Measurements from ENCODE around the gene ANKRD13B.
A peak's percentile ranks its signal among the peaks of the same experiment; 100 is the strongest.
"Not testable (repeated sequence)": the region's sequence is repeated elsewhere in the genome, so short reads cannot be mapped to it uniquely, and the experiment has no call there.

ANKRD13B gene

GRCh38 chr17:29640413-29640812, 47.5 kb downstream of the ANKRD13B start:
- Mint-ChIP-seq H3K36me3 (peaks cover 15% of the 10 kb centered on the region), H3K9me3 (no peaks in the 10 kb centered on the region), H3K27me3 (no peaks in the 10 kb centered on the region), H3K27ac (peak overlapping the region; percentile 85), H3K4me1 (peaks cover 13% of the 10 kb centered on the region), H3K4me3 (no peak overlapping the region)
- ATAC-seq (ENCODE audit: low read depth) (no peak), DNase-seq (ENCODE audit: low spot score in 2 of 2) (no peak)

DNA sequence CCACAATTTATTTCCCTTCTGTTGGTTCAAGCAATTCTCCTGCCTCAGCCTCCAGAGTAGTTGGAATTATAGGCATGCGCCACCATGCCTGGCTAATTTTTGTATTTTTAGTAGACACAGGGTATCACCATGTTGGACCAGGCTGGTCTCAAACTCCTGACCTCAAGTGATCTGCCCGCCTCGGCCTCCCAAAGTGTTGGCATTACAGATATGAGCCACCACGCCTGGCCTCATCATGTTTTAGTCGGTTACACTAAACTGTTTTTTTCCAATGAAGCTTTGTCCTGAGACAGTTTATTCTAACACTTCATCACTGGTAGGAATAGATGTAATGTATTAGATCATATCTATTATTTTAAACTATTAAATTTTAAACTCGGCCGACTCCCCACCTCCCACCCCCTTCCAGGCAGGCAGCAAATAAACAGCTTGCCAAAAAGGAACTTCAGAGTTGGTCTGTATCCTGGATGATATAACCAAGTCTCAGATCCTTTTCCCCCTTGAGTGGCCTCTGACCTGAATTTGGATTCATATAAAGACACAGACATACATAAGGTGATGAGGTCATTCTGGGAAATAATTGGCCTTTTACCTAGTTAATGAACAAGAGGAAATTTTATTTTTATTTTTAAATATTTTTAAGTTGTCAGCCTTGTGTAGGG, 48.2 kb downstream of the ANKRD13B start:
- H3K27me3 Mint-ChIP-seq: no peaks in the 10 kb centered on the region
- ATAC-seq (ENCODE audit: low read depth) (no peak), DNase-seq (ENCODE audit: low spot score in 2 of 2) (no peak)
- H3K36me3 Mint-ChIP-seq: peaks cover 15% of the 10 kb centered on the region
- H3K4me1 Mint-ChIP-seq: peaks cover 13% of the 10 kb centered on the region
- no peak overlapping the region for H3K4me3 Mint-ChIP-seq
- no peak overlapping the region for H3K27ac Mint-ChIP-seq
- H3K9me3 Mint-ChIP-seq: no peaks in the 10 kb centered on the region

DNA sequence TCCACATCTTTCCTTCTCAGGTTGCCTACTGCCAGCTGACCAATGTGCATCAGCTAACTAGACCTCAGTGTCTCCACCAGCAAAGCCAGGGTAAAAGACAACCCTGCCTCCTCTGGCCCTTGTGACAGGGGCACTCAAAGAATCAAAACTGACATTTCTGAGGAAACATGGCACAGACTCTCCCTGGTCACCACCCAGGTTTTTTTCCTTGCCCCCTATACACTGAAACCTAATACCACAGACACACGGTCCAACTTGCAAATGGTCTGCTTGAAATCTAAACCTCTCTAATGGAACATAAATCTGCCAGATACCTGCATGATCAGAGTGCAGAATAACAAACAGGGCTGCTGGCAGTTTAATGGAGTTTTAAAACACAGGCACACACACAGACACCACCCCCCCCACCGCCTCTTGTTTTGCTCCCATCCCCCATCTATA, 49.3 kb downstream of the ANKRD13B start:
- Mint-ChIP-seq H3K27me3 (no peaks in the 10 kb centered on the region), H3K4me3 (no peak overlapping the region), H3K4me1 (peaks cover 11% of the 10 kb centered on the region), H3K36me3 (peaks cover 8% of the 10 kb centered on the region), H3K9me3 (no peaks in the 10 kb centered on the region), H3K27ac (peak overlapping the region; percentile 59)
- ATAC-seq (ENCODE audit: low read depth) (no peak), DNase-seq (ENCODE audit: low spot score in 2 of 2) (no peak)

DNA sequence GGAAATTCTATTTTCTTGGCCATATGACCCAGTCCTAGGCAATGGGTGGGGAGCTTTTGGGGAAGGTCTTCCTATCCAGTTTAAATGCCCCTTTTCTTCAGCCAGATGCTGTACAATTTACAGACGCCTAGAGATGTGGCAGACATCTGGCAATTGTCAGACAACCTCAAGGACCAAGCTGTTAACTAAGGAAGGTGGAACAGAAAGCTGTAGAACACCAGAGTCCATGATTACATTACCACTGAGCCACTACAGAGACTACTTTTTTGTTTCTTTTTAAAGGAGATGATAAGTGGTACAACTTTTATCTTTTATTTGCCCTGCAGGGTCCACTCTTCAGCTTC, 50.9 kb downstream of the ANKRD13B start:
- H3K27me3 Mint-ChIP-seq: no peaks in the 10 kb centered on the region
- no peak for DNase-seq (ENCODE audit: low spot score in 2 of 2)
- no peaks in the 10 kb centered on the region for H3K9me3 Mint-ChIP-seq
- H3K4me3 Mint-ChIP-seq: no peak overlapping the region
- H3K4me1 Mint-ChIP-seq: peaks cover 11% of the 10 kb centered on the region
- H3K36me3 Mint-ChIP-seq: peaks cover 19% of the 10 kb centered on the region
- no peak for ATAC-seq (ENCODE audit: low read depth)
- H3K27ac Mint-ChIP-seq: peak overlapping the region; percentile 59

DNA sequence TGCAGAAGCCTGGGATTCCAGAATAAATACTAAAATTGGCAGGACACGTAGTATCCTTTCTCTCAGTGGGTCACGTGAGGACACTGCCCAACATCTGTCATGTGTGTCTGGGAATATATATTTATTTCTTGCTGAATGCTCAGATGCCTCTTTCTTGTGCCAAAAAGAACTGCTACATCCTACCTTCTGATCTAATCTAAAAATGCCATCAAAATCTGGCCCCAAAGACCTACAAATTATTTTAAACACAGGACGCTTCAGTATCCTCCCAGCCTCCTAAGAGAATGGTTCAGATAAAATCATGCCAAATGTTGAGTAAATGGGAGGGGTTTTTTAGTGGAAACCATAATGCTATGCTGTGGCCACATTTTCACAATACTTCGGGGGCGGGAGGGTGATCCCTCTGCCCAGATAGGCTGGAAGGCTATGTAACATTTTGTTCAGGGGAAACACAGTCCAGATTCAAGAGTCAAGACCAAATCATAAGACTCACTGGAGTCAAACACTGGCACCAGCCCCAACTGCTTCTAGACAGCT, 52.7 kb downstream of the ANKRD13B start:
- ATAC-seq (ENCODE audit: low read depth) (no peak), DNase-seq (ENCODE audit: low spot score in 2 of 2) (no peak)
- Mint-ChIP-seq H3K9me3 (no peaks in the 10 kb centered on the region), H3K27ac (peak overlapping the region; percentile 55), H3K4me3 (no peak overlapping the region), H3K27me3 (no peaks in the 10 kb centered on the region), H3K4me1 (peaks cover 5% of the 10 kb centered on the region), H3K36me3 (peaks cover 28% of the 10 kb centered on the region)

GRCh38 chr17:29648005-29648404, 55.1 kb downstream of the ANKRD13B start:
- Mint-ChIP-seq H3K27me3 (no peaks in the 10 kb centered on the region), H3K27ac (no peak overlapping the region), H3K9me3 (no peaks in the 10 kb centered on the region), H3K36me3 (peaks cover 31% of the 10 kb centered on the region), H3K4me1 (no peaks in the 10 kb centered on the region), H3K4me3 (no peak overlapping the region)
- ATAC-seq (ENCODE audit: low read depth) (no peak), DNase-seq (ENCODE audit: low spot score in 2 of 2) (no peak)

DNA sequence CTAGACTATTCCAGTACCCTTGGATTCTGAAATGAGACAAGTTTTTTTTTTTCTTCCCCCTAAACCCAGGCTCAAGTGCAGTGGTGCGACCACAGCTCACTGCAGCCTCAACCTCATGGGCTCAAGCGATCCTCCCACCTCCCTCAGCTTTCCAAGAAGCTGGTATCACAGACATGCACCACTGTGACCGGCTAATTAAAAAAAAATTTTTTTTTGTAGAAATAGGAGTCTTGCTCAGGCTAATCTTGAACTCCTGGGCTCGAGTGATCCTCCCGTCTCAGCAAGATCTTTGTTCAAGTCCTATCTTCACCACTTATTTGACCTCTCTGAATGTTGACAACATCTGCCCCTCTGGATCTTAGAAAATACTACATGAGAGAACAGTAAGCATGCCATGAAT, 56.4 kb downstream of the ANKRD13B start:
- no peaks in the 10 kb centered on the region for H3K9me3 Mint-ChIP-seq
- H3K36me3 Mint-ChIP-seq: peaks cover 32% of the 10 kb centered on the region

DNA sequence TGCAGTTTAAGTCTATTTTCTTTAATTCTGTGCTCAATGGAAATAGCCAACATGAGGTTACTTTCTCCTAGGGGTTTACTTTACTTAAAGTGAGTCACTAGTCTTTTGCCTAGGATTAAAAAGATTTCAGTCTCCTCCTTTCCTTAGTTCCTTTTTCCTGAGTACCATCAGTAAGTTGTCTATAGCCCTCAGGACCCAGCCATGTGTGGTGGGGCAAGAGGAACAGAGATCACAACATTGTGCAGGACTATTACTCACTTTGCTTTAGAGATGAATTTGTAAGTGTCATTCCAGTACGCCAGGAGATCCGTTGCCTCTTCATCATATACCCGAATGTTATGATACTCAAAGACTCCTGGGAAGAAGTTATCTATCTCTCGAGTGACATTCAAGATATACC, 57.5 kb downstream of the ANKRD13B start:
- H3K4me1 Mint-ChIP-seq: no peaks in the 10 kb centered on the region
- H3K9me3 Mint-ChIP-seq: no peaks in the 10 kb centered on the region
- no peak overlapping the region for H3K4me3 Mint-ChIP-seq
- DNase-seq (ENCODE audit: low spot score in 2 of 2): no peak
- H3K36me3 Mint-ChIP-seq: peaks cover 28% of the 10 kb centered on the region
- no peaks in the 10 kb centered on the region for H3K27me3 Mint-ChIP-seq
- H3K27ac Mint-ChIP-seq: peak overlapping the region; percentile 72
- ATAC-seq (ENCODE audit: low read depth): no peak

More for the DNA sequence above, 56.4 kb downstream of the ANKRD13B start:
- H3K27ac Mint-ChIP-seq: peak overlapping the region; percentile 72
- no peaks in the 10 kb centered on the region for H3K27me3 Mint-ChIP-seq
- ATAC-seq (ENCODE audit: low read depth): no peak
- DNase-seq (ENCODE audit: low spot score in 2 of 2): no peak
- no peaks in the 10 kb centered on the region for H3K4me1 Mint-ChIP-seq
- H3K4me3 Mint-ChIP-seq: no peak overlapping the region

DNA sequence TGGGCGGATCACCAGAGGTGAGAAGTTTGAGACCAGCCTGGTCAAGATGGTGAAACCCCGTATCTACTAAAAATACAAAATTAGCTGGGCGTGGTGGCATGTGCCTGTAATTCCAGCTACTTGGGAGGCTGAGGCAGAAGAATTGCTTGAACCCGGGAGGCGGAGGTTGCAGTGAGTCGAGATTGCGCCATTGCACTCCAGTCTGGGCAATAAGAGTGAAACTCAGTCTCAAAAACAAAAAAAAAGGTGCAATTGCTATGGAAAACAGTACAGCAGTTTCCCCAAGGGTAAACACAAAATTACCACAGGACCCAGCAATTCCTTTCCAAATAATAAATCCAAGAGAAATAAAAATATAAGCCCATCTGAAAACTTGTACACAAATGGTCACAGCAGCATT, 59.0 kb downstream of the ANKRD13B start:
- H3K27ac Mint-ChIP-seq; H3K4me3 Mint-ChIP-seq; ATAC-seq (ENCODE audit: low read depth); H3K4me1 Mint-ChIP-seq; H3K9me3 Mint-ChIP-seq; DNase-seq (ENCODE audit: low spot score in 2 of 2); H3K27me3 Mint-ChIP-seq: not testable (repeated sequence)
- peaks cover 32% of the 10 kb centered on the region for H3K36me3 Mint-ChIP-seq

- Mint-ChIP-seq H3K9me3 (no peaks in the 10 kb centered on the region), H3K36me3 (peaks cover 28% of the 10 kb centered on the region), H3K4me3 (no peak overlapping the region), H3K27ac (no peak overlapping the region), H3K27me3 (no peaks in the 10 kb centered on the region), H3K4me1 (no peaks in the 10 kb centered on the region)
- ATAC-seq (ENCODE audit: low read depth) (no peak), DNase-seq (ENCODE audit: low spot score in 2 of 2) (no peak)
These were observed 60.0 kb downstream of the ANKRD13B start for GRCh38 chr17:29652976-29653375.

- no peaks in the 10 kb centered on the region for H3K4me1 Mint-ChIP-seq
- H3K9me3 Mint-ChIP-seq: no peaks in the 10 kb centered on the region
- H3K36me3 Mint-ChIP-seq: peaks cover 22% of the 10 kb centered on the region
- H3K4me3 Mint-ChIP-seq: no peak overlapping the region
- H3K27me3 Mint-ChIP-seq: no peaks in the 10 kb centered on the region
- ATAC-seq (ENCODE audit: low read depth) (no peak), DNase-seq (ENCODE audit: low spot score in 2 of 2) (no peak)
- H3K27ac Mint-ChIP-seq: no peak overlapping the region
These were observed 61.2 kb downstream of the ANKRD13B start for GRCh38 chr17:29653995-29654714.

- no peaks in the 10 kb centered on the region for H3K27me3 Mint-ChIP-seq
- no peak for DNase-seq (ENCODE audit: low spot score in 2 of 2)
- no peaks in the 10 kb centered on the region for H3K4me1 Mint-ChIP-seq
- ATAC-seq (ENCODE audit: low read depth): no peak
- H3K27ac Mint-ChIP-seq: no peak overlapping the region
- no peak overlapping the region for H3K4me3 Mint-ChIP-seq
- no peaks in the 10 kb centered on the region for H3K9me3 Mint-ChIP-seq
- peaks cover 14% of the 10 kb centered on the region for H3K36me3 Mint-ChIP-seq
These were observed 62.4 kb downstream of the ANKRD13B start for GRCh38 chr17:29655323-29655722.

DNA sequence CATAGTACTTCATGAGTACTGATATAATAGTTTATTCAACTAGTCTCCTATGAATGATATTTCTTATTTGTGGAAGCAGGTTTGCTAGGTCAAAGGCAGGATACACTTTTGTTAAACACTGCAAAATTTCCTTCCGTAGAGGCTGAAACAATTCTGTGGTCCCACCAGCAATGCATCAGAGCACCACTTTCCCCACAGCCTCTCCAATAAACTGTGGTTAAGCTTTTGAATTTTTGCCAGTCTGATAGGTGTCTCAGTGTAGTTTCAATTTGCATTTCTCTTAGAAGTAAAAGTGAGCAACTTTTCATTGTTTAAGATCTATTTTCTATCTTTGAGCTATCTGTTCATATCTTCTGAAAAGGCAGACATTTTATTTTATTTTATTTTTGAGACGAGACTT, 66.2 kb downstream of the ANKRD13B start:
- Mint-ChIP-seq H3K4me1 (peaks cover 6% of the 10 kb centered on the region), H3K9me3 (no peaks in the 10 kb centered on the region), H3K27me3 (no peaks in the 10 kb centered on the region), H3K27ac (no peak overlapping the region), H3K4me3 (no peak overlapping the region), H3K36me3 (peaks cover 19% of the 10 kb centered on the region)
- no peak for ATAC-seq (ENCODE audit: low read depth)
- DNase-seq (ENCODE audit: low spot score in 2 of 2): no peak

- Mint-ChIP-seq H3K27me3 (no peaks in the 10 kb centered on the region), H3K27ac (peak overlapping the region; percentile 18), H3K36me3 (peaks cover 15% of the 10 kb centered on the region), H3K4me3 (no peak overlapping the region), H3K9me3 (no peaks in the 10 kb centered on the region), H3K4me1 (peaks cover 16% of the 10 kb centered on the region)
- DNase-seq (ENCODE audit: low spot score in 2 of 2) (no peak), ATAC-seq (ENCODE audit: low read depth) (no peak)
These were observed 68.3 kb downstream of the ANKRD13B start for GRCh38 chr17:29661213-29661612.

Measured in memory B cell (primary cell).